HCT116 (cell line): Measurements from ENCODE around the gene BCR. TPM values are rescaled to one million over a fixed set of nuclear protein-coding genes. Genes with fewer than 3 reads are reported as not detected.

Experiments used
- ATAC-seq: fragments of 200-7000 bp; cut with Tn5 transposase; 2 replicates; pipeline ENCODE4 v1.9.1; 2020; ENCODE audit warnings: mild to moderate bottlenecking, moderate library complexity
- BruUV-seq: library from RNA; stranded (reverse); fragments of 400-500 nt; replicated peaks from 2 replicates; lab custom pipeline; 2021; lab: Mats Ljungman, UMichigan
- CTCF ChIA-PET: fragments of 300-600 bp; sonication (Branson Sonifier 250); formaldehyde crosslinking; loops from one replicate; lab custom pipeline; 2021; ENCODE audit warnings: antibody characterized with exemption; lab: Charles Lee
- POLR2A ChIA-PET: fragments of 300-600, 350-600 bp; sonication (Branson Sonifier 250); formaldehyde crosslinking; loops from one replicate; lab custom pipeline; 2021; ENCODE audit warnings: antibody characterized with exemption; lab: Charles Lee
- RAD21 ChIA-PET, 2 experiments: fragments of 300-600 bp; sonication (Branson Sonifier 250); formaldehyde crosslinking; loops; one replicate each; lab custom pipeline; 2023; ENCODE audit warnings: low total read pairs in 2 of 2; ENCODE audit not compliant: uncharacterized antibody in 2 of 2, unreplicated experiment in 2 of 2, low non-redundant PET in 1 of 2; lab: Charles Lee
- DNase-seq: peaks from one replicate; pipeline ENCODE4 v3.0.0-alpha.2; 2010; ENCODE audit warnings: low read depth, low spot score
- H2AFZ ChIP-seq: fragments of 200-600 bp; shearing (Covaris generic), sonication (generic); 2 replicates; pipeline ENCODE4 v1.6.1; 2017; ENCODE audit warnings: low read depth, mixed run types, mixed read lengths, antibody characterized with exemption, low read length; ENCODE audit not compliant: poor library complexity, severe bottlenecking
- H3K27ac ChIP-seq: 2 replicates; pipeline ENCODE4 v1.5.1; 2012; ENCODE audit warnings: low read depth, low read length
- H3K27me3 ChIP-seq: fragments of 200-600 bp; sonication (generic); 2 replicates; pipeline ENCODE4 v1.6.1; 2016; ENCODE audit warnings: mixed run types, low read length, mixed read lengths; ENCODE audit not compliant: insufficient read depth
- H3K36me3 ChIP-seq, 2 experiments: fragments of 200-500 bp in 1 of 2; fragments of 200-600 bp in 1 of 2; sonication (Bioruptor generic) in 1 of 2; sonication (generic) in 1 of 2; 2 replicates each; pipeline versions ENCODE4 v1.5.1 to v1.6.1; 2014 to 2016; ENCODE audit warnings: low read length in 2 of 2, inconsistent platforms in 1 of 2, mixed read lengths in 1 of 2, mixed run types in 1 of 2; ENCODE audit not compliant: insufficient read depth in 2 of 2, control insufficient read depth in 1 of 2
- H3K4me1 ChIP-seq, 2 experiments: fragments of 200-600 bp in 1 of 2; sonication (generic) in 1 of 2; 2 replicates each; pipeline versions ENCODE4 v1.5.1 to v1.6.1; 2012 to 2017; ENCODE audit warnings: low read length in 2 of 2, inconsistent platforms in 1 of 2, mild to moderate bottlenecking in 1 of 2, mixed read lengths in 1 of 2, mixed run types in 1 of 2, moderate library complexity in 1 of 2; ENCODE audit not compliant: insufficient read depth in 2 of 2, control insufficient read depth in 1 of 2
- H3K4me2 ChIP-seq: fragments of 200-600 bp; sonication (generic); 2 replicates; pipeline ENCODE4 v1.6.1; 2017; ENCODE audit warnings: mixed run types, low read length, mixed read lengths
- H3K4me3 ChIP-seq, 2 experiments: fragments of 200-600 bp in 1 of 2; sonication (generic) in 1 of 2; replicated peaks in 1 of 2; 2 replicates each; pipeline ENCODE4 v1.5.1; 2011 to 2016; ENCODE audit warnings: low read length in 2 of 2, control low read depth in 1 of 2, low read depth in 1 of 2, mild to moderate bottlenecking in 1 of 2, mixed read lengths in 1 of 2, mixed run types in 1 of 2
- H3K79me2 ChIP-seq: fragments of 200-600 bp; sonication (generic); 2 replicates; pipeline ENCODE4 v1.6.1; 2017; ENCODE audit warnings: mild to moderate bottlenecking, mixed run types, low read length, moderate library complexity, mixed read lengths; ENCODE audit not compliant: insufficient read depth
- H3K9ac ChIP-seq: fragments of 200-600 bp; sonication (generic); 2 replicates; pipeline ENCODE4 v1.6.1; 2016; ENCODE audit warnings: low read length, mixed read lengths
- H3K9me2 ChIP-seq: fragments of 200-600 bp; sonication (generic), shearing (Covaris generic); 2 replicates; pipeline ENCODE4 v1.6.1; 2017; ENCODE audit warnings: mixed run types, mild to moderate bottlenecking, moderate library complexity; ENCODE audit not compliant: insufficient read depth
- H3K9me3 ChIP-seq, 2 experiments: fragments of 200-500 bp in 1 of 2; fragments of 200-600 bp in 1 of 2; sonication (Bioruptor generic) in 1 of 2; sonication (generic) in 1 of 2; 2 replicates each; pipeline ENCODE4 v1.6.1; 2014 to 2017; ENCODE audit warnings: low read length in 2 of 2, mixed read lengths in 2 of 2, inconsistent platforms in 1 of 2, low read depth in 1 of 2, mild to moderate bottlenecking in 1 of 2, mixed run types in 1 of 2, moderate library complexity in 1 of 2; ENCODE audit not compliant: control insufficient read depth in 1 of 2, insufficient read depth in 1 of 2
- H4K20me1 ChIP-seq: fragments of 200-600 bp; sonication (generic), shearing (Covaris generic); 2 replicates; pipeline ENCODE4 v1.6.1; 2017; ENCODE audit warnings: mixed run types, mild to moderate bottlenecking, moderate library complexity; ENCODE audit not compliant: insufficient read depth
- CTCF ChIP-seq, 3 experiments: fragments of 200-600 bp in 1 of 3; sonication (generic) in 1 of 3; IDR thresholded peaks in 2 of 3; conservative IDR thresholded peaks in 1 of 3; 2 replicates each; pipeline ENCODE4 v1.5.1; 2012 to 2017; ENCODE audit warnings: low read depth in 2 of 3, low read length in 2 of 3, antibody characterized with exemption in 1 of 3, borderline replicate concordance in 1 of 3, control low read depth in 1 of 3, mild to moderate bottlenecking in 1 of 3, mixed read lengths in 1 of 3, mixed run types in 1 of 3, moderate library complexity in 1 of 3; ENCODE audit not compliant: insufficient read depth in 1 of 3
- EZH2 ChIP-seq: fragments of 200-600 bp; sonication (generic); IDR thresholded peaks from 2 replicates; pipeline ENCODE4 v1.6.1; 2017; ENCODE audit warnings: antibody characterized with exemption, mixed run types
- JUND ChIP-seq: IDR thresholded peaks from 2 replicates; pipeline ENCODE4 v1.6.1; 2012
- RAD21 ChIP-seq: IDR thresholded peaks from 2 replicates; pipeline ENCODE4 v1.6.1; 2012; ENCODE audit warnings: low read depth, mild to moderate bottlenecking
- REST ChIP-seq: IDR thresholded peaks from 2 replicates; pipeline ENCODE4 v1.6.1; 2012; ENCODE audit warnings: low read depth
- SIN3A ChIP-seq: IDR thresholded peaks from 2 replicates; pipeline ENCODE4 v1.6.1; 2012; ENCODE audit warnings: low read depth
- ZNF274 ChIP-seq: fragments of 200-500 bp; sonication (Bioruptor generic); IDR thresholded peaks from 2 replicates; pipeline ENCODE4 v1.6.1; 2014; ENCODE audit warnings: mild to moderate bottlenecking, low read depth, low read length, inconsistent platforms
- intact Hi-C: fragments of 100-400 bp; cut with micrococcal nuclease; formaldehyde crosslinking; loops from 2 replicates; pipeline ENCODE4 v1.10.0; 2022
- total RNA-seq: library from RNA; stranded (reverse); gene quantifications from one replicate; pipeline ENCODE4 v1.2.1, GENCODE V29; 2021; ENCODE audit not compliant: unreplicated experiment

The BCR gene
- total RNA-seq, 1 experiment from 2014 or later: 39.7 TPM

GRCh38 chr22:23313791-23314567, 133.7 kb downstream of the BCR start:
- no peak for ATAC-seq
- no peak for DNase-seq
- no peaks in the 10 kb centered on the region for H3K4me1 ChIP-seq
- no peaks in the 10 kb centered on the region for H3K79me2 ChIP-seq
- ChIA-PET RAD21 (interaction anchor here in 1 of 2 experiments (0.7 kb wide), 1 partner anchor 72 kb away, joined by 3 read pairs; no protein-coding TSS in a partner anchor), CTCF (interaction anchor here (2.9 kb wide), 1 partner anchor 72 kb away, joined by 12 read pairs; no protein-coding TSS in a partner anchor), POLR2A (no interaction called here)
- H3K9me2 ChIP-seq: no peaks in the 10 kb centered on the region
- no peak overlapping the region for H3K4me3 ChIP-seq
- H4K20me1 ChIP-seq: no peaks in the 10 kb centered on the region
- BruUV-seq: no TSS peak
- no peak overlapping the region for H3K27ac ChIP-seq
- TF ChIP-seq SIN3A (no peak), ZNF274 (no peak)
- no peak overlapping the region for H3K4me2 ChIP-seq
- H3K36me3 ChIP-seq: no peaks in the 10 kb centered on the region; a peak in 1 of 4 replicates
- no peak overlapping the region for H3K9ac ChIP-seq
- no peak overlapping the region for H2AFZ ChIP-seq
- no peaks in the 10 kb centered on the region for H3K9me3 ChIP-seq
- no peaks in the 10 kb centered on the region for H3K27me3 ChIP-seq
- intact Hi-C loops: loop anchor here (2.0 to 10.0 kb wide), 2 partner anchors 225 to 531 kb away; no protein-coding TSS in a partner anchor

- TF ChIP-seq EZH2 (no peak), RAD21 (peak; percentile 63), CTCF (IDR thresholded peaks at IDR 0.05 in 2 of 3, conservative IDR thresholded peaks at IDR 0.05 in 1 of 3; ENCODE audit: borderline replicate concordance in 1 of 3, insufficient read depth in 1 of 3, low read depth in 2 of 3, low read length in 2 of 3) (peak; percentile 49 to 62 (median 58); a peak in 5 of 6 replicates), REST (no peak), JUND (no peak)
- DNase-seq (peak; percentile 23), ATAC-seq (peak; percentile 71)
- ChIA-PET POLR2A (no interaction called here), RAD21 (no interaction called here), CTCF (interaction anchor here (2.9 kb wide), 1 partner anchor 71 kb away, joined by 12 read pairs; no protein-coding TSS in a partner anchor)
- BruUV-seq: no TSS peak
- H3K79me2 ChIP-seq: no peaks in the 10 kb centered on the region
- H3K4me3 ChIP-seq: no peak overlapping the region
- no peak overlapping the region for H3K27ac ChIP-seq
- intact Hi-C loops: loop anchor here (1.0 to 10.0 kb wide), 4 partner anchors 71 to 529 kb away; no protein-coding TSS in a partner anchor
- H3K36me3 ChIP-seq: no peaks in the 10 kb centered on the region; a peak in 1 of 4 replicates
- no peaks in the 10 kb centered on the region for H3K27me3 ChIP-seq
- H2AFZ ChIP-seq: no peak overlapping the region
- no peaks in the 10 kb centered on the region for H3K4me1 ChIP-seq
- no peak overlapping the region for H3K9ac ChIP-seq
- H4K20me1 ChIP-seq: no peaks in the 10 kb centered on the region
- H3K9me3 ChIP-seq: no peaks in the 10 kb centered on the region
- no peaks in the 10 kb centered on the region for H3K9me2 ChIP-seq
- H3K4me2 ChIP-seq: no peak overlapping the region
These were observed 135.1 kb downstream of the BCR start for GRCh38 chr22:23315341-23315917.
